Progenitor cell of endocrine pancreas (in vitro differentiated cells): ENCODE measurements around the gene CEBPG. TPM values are rescaled to one million over a fixed set of nuclear protein-coding genes. Genes with fewer than 3 reads are reported as not detected.

ENCODE experiments used
- DNase-seq: peaks from one replicate; pipeline ENCODE4 v3.0.0; 2021; ENCODE audit warnings: low spot score; ENCODE audit not compliant: unreplicated experiment
- H3K27ac Mint-ChIP-seq: 2 replicates; pipeline ENCODE4 v1.8.0; 2021; ENCODE audit warnings: mild to moderate bottlenecking, moderate library complexity, mixed read lengths
- H3K27me3 Mint-ChIP-seq: 2 replicates; pipeline ENCODE4 v1.8.0; 2021; ENCODE audit warnings: mixed read lengths
- H3K36me3 Mint-ChIP-seq: 2 replicates; pipeline ENCODE4 v1.8.0; 2022; ENCODE audit warnings: mixed read lengths; ENCODE audit not compliant: insufficient read depth
- H3K4me1 Mint-ChIP-seq: 2 replicates; pipeline ENCODE4 v1.8.0; 2021; ENCODE audit warnings: low read depth, mixed read lengths
- H3K4me3 Mint-ChIP-seq: 2 replicates; pipeline ENCODE4 v1.8.0; 2021; ENCODE audit warnings: low read depth, mild to moderate bottlenecking, moderate library complexity, mixed read lengths
- H3K9me3 Mint-ChIP-seq: 2 replicates; pipeline ENCODE4 v1.8.0; 2021; ENCODE audit warnings: low read depth, mixed read lengths
- CTCF ChIP-seq: fragments of 200-600 bp; sonication (generic); IDR thresholded peaks from one replicate; pipeline ENCODE4 v1.5.0; 2021; ENCODE audit warnings: antibody characterized with exemption, mild to moderate bottlenecking; ENCODE audit not compliant: unreplicated experiment
- total RNA-seq: library from RNA; stranded (reverse); gene quantifications from 2 replicates; pipeline ENCODE4 v1.2.1, GENCODE V29; 2021

Gene CEBPG
- total RNA-seq, 1 donor from 2014 or later = 33.6 TPM

GRCh38 chr19:33399745-33400681, 26.5 kb downstream of the CEBPG start:
- DNase-seq = no peak
- Mint-ChIP-seq H3K27ac (no peak overlapping the region), H3K4me1 (peaks cover 5% of the 10 kb centered on the region), H3K27me3 (no peaks in the 10 kb centered on the region), H3K4me3 (no peak overlapping the region), H3K9me3 (no peaks in the 10 kb centered on the region), H3K36me3 (no peaks in the 10 kb centered on the region)
- no peak for TF ChIP-seq CTCF

GRCh38 chr19:33400856-33401682, 27.6 kb downstream of the CEBPG start:
- no peak for TF ChIP-seq CTCF
- DNase-seq = no peak
- Mint-ChIP-seq H3K4me1 (peaks cover 5% of the 10 kb centered on the region), H3K27me3 (no peaks in the 10 kb centered on the region), H3K36me3 (no peaks in the 10 kb centered on the region), H3K9me3 (no peaks in the 10 kb centered on the region), H3K4me3 (no peak overlapping the region), H3K27ac (peak overlapping the region; percentile 33)

- DNase-seq = no peak
- no peak for TF ChIP-seq CTCF
- H3K27me3 Mint-ChIP-seq = no peaks in the 10 kb centered on the region
- H3K4me3 Mint-ChIP-seq = no peak overlapping the region
- peaks cover 5% of the 10 kb centered on the region for H3K4me1 Mint-ChIP-seq
- no peaks in the 10 kb centered on the region for H3K36me3 Mint-ChIP-seq
- no peak overlapping the region for H3K27ac Mint-ChIP-seq
- H3K9me3 Mint-ChIP-seq = no peaks in the 10 kb centered on the region
Observed at GRCh38 chr19:33401683-33402420, 28.3 kb downstream of the CEBPG start.

GRCh38 chr19:33402421-33403220, 29.1 kb downstream of the CEBPG start:
- Mint-ChIP-seq H3K9me3 (no peaks in the 10 kb centered on the region), H3K4me1 (peaks cover 5% of the 10 kb centered on the region), H3K27me3 (no peaks in the 10 kb centered on the region), H3K27ac (no peak overlapping the region), H3K36me3 (no peaks in the 10 kb centered on the region), H3K4me3 (no peak overlapping the region)
- no peak for TF ChIP-seq CTCF
- DNase-seq = no peak
